Measurements from ENCODE around the gene FAM13A.
A peak's percentile ranks its signal among the peaks of the same experiment; 100 is the strongest.
"Not testable (repeated sequence)": the region's sequence is repeated elsewhere in the genome, so short reads cannot be mapped to it uniquely, and the experiment has no call there.

FAM13A gene

GRCh38 chr4:88892646-88893045 is 164.3 kb downstream of the FAM13A start:
- no peak for DNase-seq

DNA sequence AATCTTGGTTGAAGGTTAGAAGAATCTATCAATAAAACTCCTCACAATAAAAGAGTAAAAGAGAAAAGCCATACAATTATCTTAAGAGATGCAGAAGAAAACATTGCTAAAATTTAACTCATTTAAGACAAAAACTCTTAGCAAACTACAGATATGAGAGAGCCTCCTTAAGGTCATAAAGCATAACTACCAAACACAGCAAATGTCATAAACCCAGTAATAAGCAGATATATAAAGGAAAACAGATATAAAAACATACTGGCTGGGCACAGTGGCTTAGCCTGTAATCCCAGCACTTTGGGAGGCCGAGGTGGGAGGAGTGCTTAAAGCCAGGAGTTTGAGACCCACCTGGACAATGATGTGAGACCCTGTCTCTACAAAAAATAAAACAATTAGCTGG is 165.3 kb downstream of the FAM13A start:
- no peak for DNase-seq

DNA sequence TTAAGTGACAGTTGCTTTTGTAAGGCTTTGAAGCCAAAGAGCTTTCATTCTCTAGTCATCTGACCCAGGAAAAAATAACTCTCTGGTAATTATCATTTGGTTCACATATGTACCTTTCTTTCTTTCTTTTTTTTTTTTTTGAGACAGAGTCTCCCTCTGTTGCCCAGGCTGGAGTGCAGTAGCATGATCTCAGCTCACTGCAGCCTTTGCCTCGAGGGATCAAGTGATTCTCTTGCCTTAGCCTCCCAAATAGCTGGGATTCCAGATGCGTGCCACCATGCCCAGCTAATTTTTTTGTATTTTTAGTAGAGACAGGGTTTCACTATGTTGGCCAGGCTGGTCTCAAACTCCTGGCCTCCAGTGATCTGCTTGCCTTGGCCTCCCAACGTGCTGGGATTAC is 169.6 kb downstream of the FAM13A start:
- not testable (repeated sequence) for DNase-seq

DNA sequence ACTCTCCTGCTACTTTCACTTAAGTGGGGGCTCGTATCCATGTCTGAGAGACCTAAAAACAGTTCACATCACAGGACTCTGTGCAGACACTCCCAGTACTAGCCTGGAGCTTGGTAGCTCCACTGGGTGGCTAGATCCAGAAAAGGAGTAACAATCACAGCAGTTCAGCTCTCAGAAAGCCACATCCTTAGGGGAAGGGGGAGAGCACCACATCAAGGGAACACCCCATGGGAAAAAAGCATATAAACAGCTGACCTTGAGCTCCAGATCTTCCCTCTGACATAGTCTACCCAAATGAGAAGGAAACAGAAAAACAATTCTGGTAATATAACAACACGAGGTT is 175.8 kb downstream of the FAM13A start:
- DNase-seq = no peak

GRCh38 chr4:88880501-88881226 is 176.3 kb downstream of the FAM13A start:
- no peak for DNase-seq

- DNase-seq = no peak
Observed at GRCh38 chr4:88879991-88880390, 177.0 kb downstream of the FAM13A start.

- no peak for DNase-seq
Observed at GRCh38 chr4:88878642-88879041, 178.3 kb downstream of the FAM13A start.

GRCh38 chr4:88870428-88870827 is 186.6 kb downstream of the FAM13A start:
- DNase-seq = no peak

GRCh38 chr4:88868510-88868909 is 188.5 kb downstream of the FAM13A start:
- DNase-seq = no peak

DNA sequence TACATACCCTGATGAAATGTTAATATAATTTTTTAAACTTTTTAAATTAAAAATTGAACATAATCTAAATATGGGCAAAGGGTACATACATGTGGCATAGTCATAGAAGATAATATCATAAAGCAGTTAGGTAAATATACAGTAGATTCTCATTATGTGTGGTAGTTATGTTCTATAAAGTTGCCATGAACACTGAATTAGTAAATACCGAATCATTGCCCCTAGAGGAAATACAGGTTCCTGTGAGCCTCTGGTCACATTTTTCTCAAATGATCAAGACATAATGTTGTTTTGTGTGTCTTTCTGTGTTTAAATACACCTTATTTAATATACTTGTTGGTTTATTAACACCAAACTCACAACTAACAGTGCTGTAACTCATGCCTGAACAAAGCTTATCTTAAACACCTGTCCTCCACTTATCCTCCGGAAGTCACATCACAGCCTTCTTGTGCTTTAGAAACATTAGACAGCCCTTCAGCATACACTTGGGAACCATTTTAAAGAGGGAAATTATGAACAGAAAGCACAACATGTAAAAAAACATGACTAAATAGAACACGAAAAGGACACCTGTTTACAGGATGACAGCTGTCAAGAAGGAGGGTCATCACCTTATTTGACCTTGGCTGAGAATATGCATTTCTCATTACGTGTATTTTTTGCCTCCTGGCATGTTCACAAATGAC is 190.0 kb downstream of the FAM13A start:
- no peak for DNase-seq

- DNase-seq = no peak
Observed at GRCh38 chr4:88865466-88865865, 191.5 kb downstream of the FAM13A start.

DNA sequence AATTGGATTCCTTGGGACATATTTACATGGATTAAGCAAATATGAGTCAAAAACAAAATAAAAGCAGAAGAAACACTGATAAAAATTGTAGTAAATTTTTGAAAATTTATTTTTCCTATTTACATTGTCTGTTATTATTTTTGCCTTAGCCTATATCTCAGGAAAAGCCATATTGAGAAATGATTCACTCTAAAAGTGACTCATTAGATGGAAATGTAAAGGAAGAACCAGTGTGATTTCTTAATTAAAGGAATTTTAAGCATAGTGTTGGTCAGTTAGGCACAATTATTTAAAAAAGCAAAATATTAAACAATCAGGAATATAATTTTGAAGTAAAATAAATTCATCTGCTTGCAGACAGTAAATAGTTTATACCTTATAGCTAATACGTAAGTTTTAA is 191.9 kb downstream of the FAM13A start:
- no peak for DNase-seq

DNA sequence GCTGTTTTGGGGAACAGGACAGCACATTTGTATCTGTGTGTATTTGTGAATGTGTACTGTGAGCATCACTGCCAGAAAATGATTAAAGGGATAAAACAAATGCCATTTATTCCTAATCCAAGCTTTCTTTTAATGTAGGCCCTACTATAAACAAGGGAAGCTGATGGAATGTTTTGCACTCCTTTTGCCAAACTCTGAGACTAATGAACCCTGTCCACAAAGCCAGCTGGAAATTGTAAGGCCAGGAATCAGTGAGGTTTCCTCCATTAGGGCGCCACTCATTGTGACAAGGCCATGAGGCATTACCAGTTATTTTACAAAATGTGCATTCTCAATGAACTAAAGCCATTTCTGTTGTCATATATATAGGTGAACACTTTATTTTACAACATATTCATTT is 196.4 kb downstream of the FAM13A start:
- no peak for DNase-seq

DNA sequence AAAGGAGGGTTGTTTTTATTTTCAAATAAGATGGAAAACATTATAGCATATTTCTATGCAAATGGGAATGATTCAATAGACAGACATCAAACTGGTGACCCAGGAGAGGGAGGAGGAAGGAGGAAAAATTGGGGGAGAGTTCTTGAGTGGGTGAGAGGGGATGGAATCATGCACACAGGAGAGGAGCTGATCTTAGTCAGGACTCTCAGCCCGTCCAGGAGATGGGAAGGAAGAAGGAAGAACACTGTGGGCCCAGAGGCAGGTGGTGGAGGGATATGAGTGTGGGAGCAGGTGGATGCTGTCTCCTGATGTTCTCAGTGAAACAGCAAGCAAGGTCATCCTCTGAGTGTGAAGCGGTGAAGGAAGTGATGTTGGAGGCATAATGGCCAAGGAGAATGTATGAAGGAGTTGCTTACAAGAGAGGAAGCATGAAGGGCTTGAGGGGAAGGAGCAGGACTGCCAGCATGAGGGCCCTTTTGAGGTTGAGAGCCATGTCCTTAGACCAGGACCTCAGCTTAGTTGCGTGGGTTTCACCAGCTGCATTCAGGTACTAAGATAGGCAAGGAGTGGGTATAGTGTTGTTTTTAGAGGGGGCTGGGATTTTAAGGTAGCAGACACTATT is 197.7 kb downstream of the FAM13A start:
- no peak for DNase-seq

GRCh38 chr4:88858752-88859151 is 198.2 kb downstream of the FAM13A start:
- peak; percentile 88 for DNase-seq

DNA sequence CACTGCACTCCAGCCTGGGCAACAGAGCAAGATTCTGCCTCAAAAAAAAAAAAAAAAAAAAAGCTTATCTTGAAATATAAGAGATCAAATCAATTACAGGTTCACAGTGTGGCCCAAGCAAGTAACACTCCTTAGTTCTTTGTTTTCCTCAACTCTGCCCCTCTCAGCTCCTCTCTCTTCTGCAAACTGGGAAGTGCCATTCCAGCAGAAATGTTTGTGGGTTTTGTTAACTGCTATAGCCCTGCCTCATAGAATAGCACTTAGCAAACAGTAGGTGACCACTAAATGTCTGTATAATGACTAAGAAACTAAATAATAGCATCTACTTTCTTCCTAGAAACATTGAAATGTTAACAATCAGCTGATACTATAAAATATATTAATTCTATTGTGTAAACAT is 199.4 kb downstream of the FAM13A start:
- peak; percentile 22 for DNase-seq

GRCh38 chr4:88854481-88854880 is 202.5 kb downstream of the FAM13A start:
- no peak for DNase-seq

GRCh38 chr4:88853583-88853982 is 203.4 kb downstream of the FAM13A start:
- DNase-seq = not testable (repeated sequence)

DNA sequence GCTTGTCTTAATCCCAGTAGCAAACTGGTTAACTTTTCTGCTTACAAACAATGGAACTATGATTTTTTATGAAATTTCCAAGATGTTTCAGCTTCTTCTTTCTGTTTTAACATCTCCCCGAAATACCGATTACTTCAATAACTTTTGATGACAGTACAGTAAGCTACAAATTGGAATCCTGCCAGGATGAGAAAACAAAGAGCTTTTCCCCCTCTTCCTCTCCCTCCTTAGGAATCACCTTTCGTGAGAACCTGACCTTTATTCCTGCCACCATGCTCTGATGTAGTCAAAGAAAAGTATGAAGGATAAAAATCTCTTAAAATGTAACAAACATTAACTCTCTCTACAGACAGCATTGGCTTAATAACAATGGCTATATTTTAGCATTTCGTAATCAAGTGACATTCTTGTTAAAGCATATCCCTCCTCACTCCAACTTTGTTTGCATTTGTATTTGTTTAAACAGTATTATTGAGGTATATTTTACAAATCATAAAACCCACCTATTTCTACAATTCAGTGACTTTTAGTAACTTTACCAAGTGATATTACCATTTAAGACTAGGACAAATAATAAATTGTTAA is 210.7 kb downstream of the FAM13A start:
- peak; percentile 55 for DNase-seq

GRCh38 chr4:88843067-88843685 is 213.8 kb downstream of the FAM13A start:
- no peak for DNase-seq

DNA sequence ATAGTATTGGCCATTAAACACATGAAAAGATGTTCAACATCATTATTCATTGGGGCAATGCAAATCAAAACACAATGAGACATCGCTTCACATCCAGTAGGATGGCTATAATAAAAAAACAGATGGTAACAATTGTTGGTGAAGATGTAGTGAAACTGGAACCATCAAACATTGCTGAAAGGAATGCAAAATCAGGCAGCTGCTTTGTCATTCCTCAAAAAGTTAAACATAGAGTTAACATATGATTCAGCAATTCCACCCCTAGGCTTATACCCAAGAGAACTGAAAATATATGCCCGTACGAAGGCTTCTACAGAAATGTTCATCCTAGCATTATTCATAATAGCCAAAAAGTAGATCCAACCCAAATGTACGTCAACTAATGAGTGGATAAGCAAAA is 215.3 kb downstream of the FAM13A start:
- no peak for DNase-seq

- no peak for DNase-seq
Observed at GRCh38 chr4:88836216-88836615, 220.8 kb downstream of the FAM13A start.

GRCh38 chr4:88831031-88831430 is 226.0 kb downstream of the FAM13A start:
- no peak for DNase-seq

- no peak for DNase-seq
Observed at GRCh38 chr4:88830598-88830997, 226.4 kb downstream of the FAM13A start.
